Mesothelial cell of epicardium (in vitro differentiated cells): ENCODE data around the gene CCT8L2. TPM values are rescaled to one million over a fixed set of nuclear protein-coding genes. Genes with fewer than 3 reads are reported as not detected.
"Not testable (repeated sequence)": the region's sequence is repeated elsewhere in the genome, so short reads cannot be mapped to it uniquely, and the experiment has no call there.

Experiments
- DNase-seq, 2 experiments: peaks; one replicate each; pipeline ENCODE4 v3.0.0; 2021; ENCODE audit warnings: low spot score in 2 of 2; ENCODE audit not compliant: unreplicated experiment in 2 of 2
- H3K27ac Mint-ChIP-seq: 2 replicates; pipeline ENCODE4 v1.8.0; 2021; ENCODE audit warnings: mixed read lengths
- H3K27me3 Mint-ChIP-seq: 2 replicates; pipeline ENCODE4 v1.8.0; 2021; ENCODE audit warnings: low read depth, mixed read lengths
- H3K36me3 Mint-ChIP-seq: 2 replicates; pipeline ENCODE4 v1.8.0; 2021; ENCODE audit warnings: mixed read lengths
- H3K4me1 Mint-ChIP-seq: 2 replicates; pipeline ENCODE4 v1.8.0; 2021; ENCODE audit warnings: mixed read lengths
- H3K4me3 Mint-ChIP-seq: 2 replicates; pipeline ENCODE4 v1.8.0; 2021; ENCODE audit warnings: mild to moderate bottlenecking, moderate library complexity, mixed read lengths
- H3K9me3 Mint-ChIP-seq: 2 replicates; pipeline ENCODE4 v1.8.0; 2021; ENCODE audit warnings: mixed read lengths
- total RNA-seq: library from RNA; stranded (reverse); gene quantifications from 3 replicates; pipeline ENCODE4 v1.2.1, GENCODE V29; 2021
- TF ChIP-seq, protein P1 (sequence below): fragments of 200-600 bp; sonication (generic); IDR thresholded peaks from one replicate; pipeline ENCODE4 v1.5.0; 2021; ENCODE audit warnings: antibody characterized with exemption; ENCODE audit not compliant: unreplicated experiment

Gene CCT8L2
- total RNA-seq, 1 donor from 2014 or later = not detected

- no peaks in the 10 kb centered on the region for H3K4me1 Mint-ChIP-seq
- TF ChIP-seq, protein P1, sequence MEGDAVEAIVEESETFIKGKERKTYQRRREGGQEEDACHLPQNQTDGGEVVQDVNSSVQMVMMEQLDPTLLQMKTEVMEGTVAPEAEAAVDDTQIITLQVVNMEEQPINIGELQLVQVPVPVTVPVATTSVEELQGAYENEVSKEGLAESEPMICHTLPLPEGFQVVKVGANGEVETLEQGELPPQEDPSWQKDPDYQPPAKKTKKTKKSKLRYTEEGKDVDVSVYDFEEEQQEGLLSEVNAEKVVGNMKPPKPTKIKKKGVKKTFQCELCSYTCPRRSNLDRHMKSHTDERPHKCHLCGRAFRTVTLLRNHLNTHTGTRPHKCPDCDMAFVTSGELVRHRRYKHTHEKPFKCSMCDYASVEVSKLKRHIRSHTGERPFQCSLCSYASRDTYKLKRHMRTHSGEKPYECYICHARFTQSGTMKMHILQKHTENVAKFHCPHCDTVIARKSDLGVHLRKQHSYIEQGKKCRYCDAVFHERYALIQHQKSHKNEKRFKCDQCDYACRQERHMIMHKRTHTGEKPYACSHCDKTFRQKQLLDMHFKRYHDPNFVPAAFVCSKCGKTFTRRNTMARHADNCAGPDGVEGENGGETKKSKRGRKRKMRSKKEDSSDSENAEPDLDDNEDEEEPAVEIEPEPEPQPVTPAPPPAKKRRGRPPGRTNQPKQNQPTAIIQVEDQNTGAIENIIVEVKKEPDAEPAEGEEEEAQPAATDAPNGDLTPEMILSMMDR = no peak
- H3K27me3 Mint-ChIP-seq = no peaks in the 10 kb centered on the region
- peaks cover 40% of the 10 kb centered on the region for H3K9me3 Mint-ChIP-seq
- H3K4me3 Mint-ChIP-seq = no peak overlapping the region
- DNase-seq = no peak
- H3K27ac Mint-ChIP-seq = no peak overlapping the region
- peaks cover 6% of the 10 kb centered on the region for H3K36me3 Mint-ChIP-seq
Observed at GRCh38 chr22:16608931-16609330, 16.3 kb upstream of the CCT8L2 start.

DNA sequence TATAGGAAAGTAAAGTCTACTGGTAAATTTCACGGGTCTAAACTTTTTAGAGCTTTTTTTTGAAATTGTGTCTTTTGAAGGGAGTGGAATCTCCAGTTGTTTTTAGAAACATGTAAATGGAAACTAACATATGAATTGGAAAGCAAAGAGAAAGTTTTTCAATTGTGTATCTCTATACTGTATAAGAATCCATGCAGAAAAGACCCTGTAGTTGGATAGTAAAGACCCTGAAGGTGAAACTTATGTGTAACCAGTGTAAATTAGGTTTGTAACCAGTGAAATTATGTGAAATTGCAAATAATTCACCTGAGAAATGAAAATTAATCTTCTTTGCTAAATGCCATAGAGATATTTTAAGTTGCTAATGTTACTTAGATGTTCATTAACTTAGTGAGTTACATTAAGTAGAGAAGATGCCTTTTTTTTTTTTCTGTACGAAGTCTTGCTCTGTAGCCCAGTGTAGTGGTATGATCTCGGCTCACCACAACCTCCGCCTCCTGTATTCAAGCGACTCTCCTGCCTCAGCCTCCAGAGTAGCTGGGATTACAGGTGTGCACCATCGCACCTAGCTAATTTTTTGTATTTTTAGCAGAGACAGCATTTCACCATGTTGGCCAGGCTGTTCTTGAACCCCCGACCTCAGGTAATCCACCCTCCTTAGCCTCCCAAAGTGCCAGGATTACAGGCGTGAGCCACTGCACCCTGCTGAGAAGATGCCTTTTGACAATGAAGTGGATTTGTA lies 11.8 kb upstream of the CCT8L2 start:
- DNase-seq, H3K4me1 Mint-ChIP-seq, H3K4me3 Mint-ChIP-seq, H3K27ac Mint-ChIP-seq, H3K27me3 Mint-ChIP-seq, H3K36me3 Mint-ChIP-seq: not testable (repeated sequence)
- peaks cover 25% of the 10 kb centered on the region for H3K9me3 Mint-ChIP-seq

DNA sequence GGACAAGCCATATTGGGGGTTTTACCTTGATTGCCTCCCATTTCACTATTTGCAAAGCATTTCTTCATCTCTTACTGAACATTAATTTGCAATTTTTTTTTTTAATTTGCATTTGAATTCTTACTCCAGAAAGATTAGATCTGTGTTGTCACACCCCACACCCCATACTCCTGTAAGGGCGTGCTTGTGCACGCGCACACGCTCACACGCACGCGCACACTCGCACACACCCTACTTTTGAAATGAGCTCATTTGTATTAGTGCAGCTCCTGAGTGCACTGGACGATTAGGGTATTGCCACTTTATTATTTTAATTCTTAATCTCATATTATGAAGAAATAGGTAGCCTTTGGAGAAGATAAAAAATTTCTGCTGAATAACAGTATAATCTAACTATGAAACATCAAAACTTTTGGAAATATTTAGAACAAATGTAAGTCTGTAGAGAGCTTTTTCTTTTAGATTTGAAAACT lies 11.2 kb upstream of the CCT8L2 start:
- not testable (repeated sequence) for DNase-seq, H3K4me3 Mint-ChIP-seq, H3K27ac Mint-ChIP-seq, H3K4me1 Mint-ChIP-seq, H3K27me3 Mint-ChIP-seq, H3K36me3 Mint-ChIP-seq
- peaks cover 26% of the 10 kb centered on the region for H3K9me3 Mint-ChIP-seq

- H3K36me3 Mint-ChIP-seq = peaks cover 3% of the 10 kb centered on the region
Observed at GRCh38 chr22:16603448-16603768, 10.8 kb upstream of the CCT8L2 start.

GRCh38 chr22:16602728-16603447 lies 10.3 kb upstream of the CCT8L2 start:
- not testable (repeated sequence) for H3K27me3 Mint-ChIP-seq, H3K27ac Mint-ChIP-seq, H3K4me3 Mint-ChIP-seq, H3K4me1 Mint-ChIP-seq, H3K36me3 Mint-ChIP-seq, DNase-seq
- peaks cover 22% of the 10 kb centered on the region for H3K9me3 Mint-ChIP-seq

More at GRCh38 chr22:16603448-16603768, 10.8 kb upstream of the CCT8L2 start:
- Mint-ChIP-seq H3K27me3 (no peaks in the 10 kb centered on the region), H3K4me3 (no peak overlapping the region), H3K4me1 (no peaks in the 10 kb centered on the region), H3K9me3 (peaks cover 23% of the 10 kb centered on the region), H3K27ac (no peak overlapping the region)
- no peak for DNase-seq
- TF ChIP-seq, protein P1 = no peak

DNA sequence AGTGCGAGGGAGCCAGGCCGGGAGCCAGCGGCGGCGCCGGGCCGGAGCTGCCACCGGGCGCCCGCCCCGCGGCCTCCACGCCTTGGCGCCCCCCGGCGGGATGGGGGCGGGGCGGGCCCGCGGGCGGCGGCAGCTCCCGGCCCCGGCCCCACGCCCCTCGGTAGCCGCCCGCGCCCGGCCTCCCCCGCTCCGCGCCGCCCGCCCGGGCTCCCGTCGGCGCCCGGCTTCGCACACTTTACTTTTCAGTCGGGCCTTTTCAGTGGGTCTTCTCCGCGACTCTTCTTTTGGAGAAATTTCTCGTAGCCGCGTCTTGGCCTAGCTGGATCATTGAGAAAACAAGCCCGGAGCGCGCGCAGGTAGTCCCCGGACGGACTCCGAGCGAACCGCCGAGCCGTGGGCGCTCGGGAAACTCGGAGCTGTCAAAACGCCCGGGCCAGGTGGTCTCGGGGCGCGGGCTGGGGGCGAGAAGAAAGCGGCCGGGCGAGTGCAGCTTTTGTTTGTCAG lies 9.7 kb upstream of the CCT8L2 start:
- not testable (repeated sequence) for DNase-seq, H3K27ac Mint-ChIP-seq, H3K36me3 Mint-ChIP-seq, H3K27me3 Mint-ChIP-seq, H3K4me3 Mint-ChIP-seq, H3K4me1 Mint-ChIP-seq
- H3K9me3 Mint-ChIP-seq = peaks cover 22% of the 10 kb centered on the region

GRCh38 chr22:16601437-16602223 lies 9.0 kb upstream of the CCT8L2 start:
- Mint-ChIP-seq H3K27me3 (no peaks in the 10 kb centered on the region), H3K4me3 (no peak overlapping the region), H3K9me3 (peaks cover 20% of the 10 kb centered on the region), H3K27ac (no peak overlapping the region), H3K36me3 (peaks cover 3% of the 10 kb centered on the region), H3K4me1 (no peaks in the 10 kb centered on the region)
- TF ChIP-seq, protein P1 = no peak
- no peak for DNase-seq

DNA sequence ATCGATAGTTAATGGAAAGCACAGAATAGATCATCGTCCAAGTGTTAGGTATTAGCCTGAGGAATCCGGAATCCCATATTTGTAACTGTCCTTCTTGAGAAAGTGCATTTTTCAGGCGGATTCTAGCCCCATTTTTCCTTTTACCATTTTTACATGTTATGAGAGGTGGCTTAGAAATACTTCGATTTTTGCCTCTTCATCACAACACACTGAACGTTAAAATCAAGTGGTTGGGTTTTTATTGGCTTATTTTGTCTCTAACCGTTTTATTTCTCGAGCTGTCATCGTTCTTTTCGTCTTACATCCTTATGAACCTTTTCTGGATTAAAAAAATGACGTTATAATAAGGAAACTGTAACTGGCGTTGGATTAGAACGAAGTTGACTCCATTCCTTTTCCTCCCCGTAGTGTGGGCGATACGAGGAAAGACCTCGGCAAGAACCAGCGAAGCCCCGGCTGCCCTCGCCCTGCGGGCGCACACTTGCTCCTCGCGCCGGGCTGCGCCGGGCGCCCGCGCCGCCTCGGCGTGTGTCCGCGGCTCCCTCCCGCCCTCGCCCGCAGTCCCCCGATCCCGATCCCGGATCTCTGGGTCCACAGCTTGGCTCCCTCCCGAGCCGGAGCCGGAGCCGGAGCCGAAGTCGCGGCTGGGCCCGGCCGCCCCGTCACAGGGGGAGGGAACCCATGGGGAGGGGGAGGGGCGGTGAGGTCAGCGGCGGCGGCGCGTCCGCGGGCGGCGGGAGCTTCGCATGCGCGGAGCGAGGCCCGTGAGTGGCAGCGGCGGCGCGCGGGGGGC lies 8.2 kb upstream of the CCT8L2 start:
- peaks cover 24% of the 10 kb centered on the region for H3K9me3 Mint-ChIP-seq
- H3K27ac Mint-ChIP-seq, H3K36me3 Mint-ChIP-seq, DNase-seq, H3K27me3 Mint-ChIP-seq, H3K4me1 Mint-ChIP-seq, H3K4me3 Mint-ChIP-seq: not testable (repeated sequence)

DNA sequence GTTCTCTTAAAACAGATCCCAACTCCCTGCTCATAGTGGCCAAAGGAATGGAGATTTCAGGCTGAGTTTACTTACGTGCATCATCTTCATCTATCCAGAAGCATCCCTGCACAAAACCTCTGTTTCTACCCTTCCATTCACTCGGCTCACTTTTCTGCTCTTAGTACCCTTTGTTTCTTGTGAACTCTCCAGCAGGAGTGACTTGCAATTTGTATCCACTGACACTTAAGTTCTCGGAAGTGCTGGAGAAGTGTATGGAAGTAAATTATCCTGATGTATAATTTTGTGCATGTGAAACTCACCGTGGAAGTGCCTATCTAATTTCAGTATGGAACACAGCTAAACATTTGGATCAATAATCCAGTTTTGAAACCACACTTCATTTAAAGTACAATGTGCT lies 7.0 kb upstream of the CCT8L2 start:
- not testable (repeated sequence) for H3K27me3 Mint-ChIP-seq, H3K4me3 Mint-ChIP-seq, H3K4me1 Mint-ChIP-seq, H3K36me3 Mint-ChIP-seq, DNase-seq, H3K27ac Mint-ChIP-seq
- H3K9me3 Mint-ChIP-seq = peaks cover 31% of the 10 kb centered on the region

DNA sequence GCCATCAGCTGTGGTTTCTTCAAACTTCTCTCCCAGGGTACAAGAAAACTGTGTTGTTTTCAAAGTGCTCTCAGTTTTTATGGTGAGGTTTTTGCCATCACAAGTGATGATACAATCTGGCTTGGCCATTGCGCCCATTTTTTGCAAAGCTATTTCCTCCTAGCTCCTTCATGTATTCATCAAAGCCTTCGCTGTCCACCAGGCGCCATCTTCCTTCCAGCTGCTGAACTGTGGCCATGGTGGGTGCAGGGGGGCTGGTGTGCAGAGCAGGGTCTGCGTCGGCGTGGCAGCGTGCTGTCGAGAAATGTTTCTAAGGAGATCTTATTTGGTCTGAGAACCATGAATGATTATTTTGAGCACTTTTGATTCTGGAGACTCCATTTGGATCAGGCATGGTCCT lies 2.6 kb upstream of the CCT8L2 start:
- not testable (repeated sequence) for H3K27ac Mint-ChIP-seq, DNase-seq, H3K4me1 Mint-ChIP-seq, H3K36me3 Mint-ChIP-seq, H3K27me3 Mint-ChIP-seq, H3K4me3 Mint-ChIP-seq
- H3K9me3 Mint-ChIP-seq = peaks cover 35% of the 10 kb centered on the region
